Endodermal cell (in vitro differentiated cells): ENCODE data around the gene SPHK1. TPM values are rescaled to one million over a fixed set of nuclear protein-coding genes. Genes with fewer than 3 reads are reported as not detected.

ENCODE experiments used
- DNase-seq: peaks from one replicate; pipeline ENCODE4 v3.0.0-alpha.2; 2017
- H3K27ac ChIP-seq: 2 replicates; pipeline ENCODE4 v1.5.1; 2013; ENCODE audit warnings: mild to moderate bottlenecking, low read depth, low read length, moderate library complexity
- H3K27me3 ChIP-seq: 2 replicates; pipeline ENCODE4 v1.6.1; 2013; ENCODE audit warnings: mild to moderate bottlenecking, low read length, moderate library complexity; ENCODE audit not compliant: insufficient read depth, control insufficient read depth, poor library complexity, severe bottlenecking
- H3K36me3 ChIP-seq: 2 replicates; pipeline ENCODE4 v1.7.0; 2013; ENCODE audit warnings: mild to moderate bottlenecking, low read length, moderate library complexity; ENCODE audit not compliant: control insufficient read depth, insufficient read depth
- H3K4me1 ChIP-seq: one replicate; pipeline ENCODE4 v1.7.0; 2013; ENCODE audit warnings: low read length; ENCODE audit not compliant: control insufficient read depth, insufficient read depth
- H3K4me3 ChIP-seq: 2 replicates; pipeline ENCODE4 v1.5.1; 2013; ENCODE audit warnings: mild to moderate bottlenecking, low read length, moderate library complexity
- H3K9ac ChIP-seq: 2 replicates; pipeline ENCODE4 v1.6.1; 2013; ENCODE audit warnings: mild to moderate bottlenecking, low read length, moderate library complexity; ENCODE audit not compliant: poor library complexity, severe bottlenecking; ENCODE audit errors: extremely low read depth
- H3K9me3 ChIP-seq: 2 replicates; pipeline ENCODE4 v1.6.1; 2013; ENCODE audit warnings: mild to moderate bottlenecking, low read length, moderate library complexity; ENCODE audit not compliant: control insufficient read depth
- H3K27ac Mint-ChIP-seq: 2 replicates; pipeline ENCODE4 v1.8.0; 2020; ENCODE audit warnings: mixed read lengths
- H3K27me3 Mint-ChIP-seq: 2 replicates; pipeline ENCODE4 v1.8.0; 2021; ENCODE audit warnings: mild to moderate bottlenecking, mixed read lengths; ENCODE audit not compliant: insufficient read depth
- H3K36me3 Mint-ChIP-seq: 2 replicates; pipeline ENCODE4 v1.8.0; 2020; ENCODE audit warnings: low read depth, mixed read lengths
- H3K4me1 Mint-ChIP-seq: 2 replicates; pipeline ENCODE4 v1.8.0; 2020; ENCODE audit warnings: mixed read lengths
- H3K4me3 Mint-ChIP-seq: 2 replicates; pipeline ENCODE4 v1.8.0; 2020; ENCODE audit warnings: mild to moderate bottlenecking, moderate library complexity, mixed read lengths
- H3K9me3 Mint-ChIP-seq: 2 replicates; pipeline ENCODE4 v1.8.0; 2020; ENCODE audit warnings: mild to moderate bottlenecking, mixed read lengths
- WGBS, 2 experiments: methylation state at CpG; one replicate each; pipeline versions ENCODE4 v1.1.5 to v1.1.7; 2013; ENCODE audit warnings: missing lambda C conversion rate in 2 of 2, mixed read lengths in 1 of 2; ENCODE audit not compliant: insufficient coverage in 1 of 2, insufficient read length in 1 of 2; 5-methylcytosine and 5-hydroxymethylcytosine counted together
- total RNA-seq, 2 donors: library from RNA; stranded (reverse); fragmentation: NEBNext Ultra II Directional in 1 of 2; extraction: Animal tissue kit (Norgen Biotek cat#: 25700) in 1 of 2; gene quantifications; 2 replicates in 1 of 2; 3 replicates in 1 of 2; pipeline ENCODE4 v1.2.1, GENCODE V29; 2021
- TF ChIP-seq, protein P1 (sequence below): fragments of 200-600 bp; sonication (generic); conservative IDR thresholded peaks from 2 replicates; pipeline ENCODE4 v1.5.0; 2021; ENCODE audit warnings: antibody characterized with exemption, mild to moderate bottlenecking

The SPHK1 gene
- total RNA-seq, 2 donors from 2014 or later: 1.5 to 1.8 TPM

- Mint-ChIP-seq H3K36me3 (peaks cover 10% of the 10 kb centered on the region), H3K27ac (no peak overlapping the region)
Observed at GRCh38 chr17:76384987-76385891, 830 bp downstream of the SPHK1 start.

GRCh38 chr17:76385892-76386786 is 1.7 kb downstream of the SPHK1 start:
- WGBS, 2 experiments: 60 to 70% methylated on average over 43 to 52 of the region's 52 CpGs
- DNase-seq: peak; percentile 98
- no peaks in the 10 kb centered on the region for H3K36me3 ChIP-seq
- TF ChIP-seq, protein P1, sequence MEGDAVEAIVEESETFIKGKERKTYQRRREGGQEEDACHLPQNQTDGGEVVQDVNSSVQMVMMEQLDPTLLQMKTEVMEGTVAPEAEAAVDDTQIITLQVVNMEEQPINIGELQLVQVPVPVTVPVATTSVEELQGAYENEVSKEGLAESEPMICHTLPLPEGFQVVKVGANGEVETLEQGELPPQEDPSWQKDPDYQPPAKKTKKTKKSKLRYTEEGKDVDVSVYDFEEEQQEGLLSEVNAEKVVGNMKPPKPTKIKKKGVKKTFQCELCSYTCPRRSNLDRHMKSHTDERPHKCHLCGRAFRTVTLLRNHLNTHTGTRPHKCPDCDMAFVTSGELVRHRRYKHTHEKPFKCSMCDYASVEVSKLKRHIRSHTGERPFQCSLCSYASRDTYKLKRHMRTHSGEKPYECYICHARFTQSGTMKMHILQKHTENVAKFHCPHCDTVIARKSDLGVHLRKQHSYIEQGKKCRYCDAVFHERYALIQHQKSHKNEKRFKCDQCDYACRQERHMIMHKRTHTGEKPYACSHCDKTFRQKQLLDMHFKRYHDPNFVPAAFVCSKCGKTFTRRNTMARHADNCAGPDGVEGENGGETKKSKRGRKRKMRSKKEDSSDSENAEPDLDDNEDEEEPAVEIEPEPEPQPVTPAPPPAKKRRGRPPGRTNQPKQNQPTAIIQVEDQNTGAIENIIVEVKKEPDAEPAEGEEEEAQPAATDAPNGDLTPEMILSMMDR: peak; percentile 94
- H3K27ac Mint-ChIP-seq: no peak overlapping the region
- no peak overlapping the region for H3K9ac ChIP-seq
- H3K9me3 Mint-ChIP-seq: no peaks in the 10 kb centered on the region
- peak overlapping the region; percentile 31 for H3K4me3 Mint-ChIP-seq
- peaks cover 1% of the 10 kb centered on the region for H3K4me1 Mint-ChIP-seq
- no peaks in the 10 kb centered on the region for H3K9me3 ChIP-seq
- no peak overlapping the region for H3K4me3 ChIP-seq
- H3K36me3 Mint-ChIP-seq: peaks cover 16% of the 10 kb centered on the region
- no peak overlapping the region for H3K27ac ChIP-seq
- peaks cover 35% of the 10 kb centered on the region for H3K27me3 ChIP-seq
- H3K27me3 Mint-ChIP-seq: peaks cover 34% of the 10 kb centered on the region
- H3K4me1 ChIP-seq: no peaks in the 10 kb centered on the region

More at GRCh38 chr17:76384987-76385891, 830 bp downstream of the SPHK1 start:
- Histone ChIP-seq H3K9me3 (no peaks in the 10 kb centered on the region), H3K27ac (no peak overlapping the region), H3K36me3 (no peaks in the 10 kb centered on the region), H3K4me1 (no peaks in the 10 kb centered on the region), H3K9ac (no peak overlapping the region), H3K4me3 (peak overlapping the region; percentile 82), H3K27me3 (peaks cover 35% of the 10 kb centered on the region)
- peak overlapping the region; percentile 31 for H3K4me3 Mint-ChIP-seq
- H3K4me1 Mint-ChIP-seq: peaks cover 1% of the 10 kb centered on the region
- peak; percentile 84 for DNase-seq
- WGBS, 2 experiments: 6 to 9% methylated on average over 57 to 74 of the region's 74 CpGs
- TF ChIP-seq, protein P1: no peak
- H3K27me3 Mint-ChIP-seq: peaks cover 38% of the 10 kb centered on the region
- H3K9me3 Mint-ChIP-seq: no peaks in the 10 kb centered on the region

GRCh38 chr17:76386966-76387765 is 2.8 kb downstream of the SPHK1 start:
- Histone ChIP-seq H3K27me3 (peaks cover 35% of the 10 kb centered on the region), H3K4me1 (no peaks in the 10 kb centered on the region), H3K27ac (no peak overlapping the region), H3K36me3 (peaks cover 5% of the 10 kb centered on the region), H3K9me3 (no peaks in the 10 kb centered on the region), H3K9ac (no peak overlapping the region), H3K4me3 (no peak overlapping the region)
- Mint-ChIP-seq H3K4me3 (no peak overlapping the region), H3K4me1 (peaks cover 1% of the 10 kb centered on the region), H3K27ac (no peak overlapping the region), H3K36me3 (peaks cover 22% of the 10 kb centered on the region), H3K9me3 (no peaks in the 10 kb centered on the region), H3K27me3 (peaks cover 34% of the 10 kb centered on the region)
- 94 to 97% methylated on average over 22 to 31 of the region's 31 CpGs for WGBS, 2 experiments
- TF ChIP-seq, protein P1: no peak
- no peak for DNase-seq
